Retinal pigment epithelial cell (primary cell): ENCODE measurements around the gene EBPL.

ENCODE experiments used
- DNase-seq: peaks from one replicate; pipeline ENCODE4 v3.0.0-alpha.2; 2010; ENCODE audit warnings: low read depth
- H3K4me3 ChIP-seq: 2 replicates; pipeline ENCODE4 v1.5.1; 2011; ENCODE audit warnings: mild to moderate bottlenecking, low read length, control low read depth, moderate library complexity
- TF ChIP-seq, protein P1 (sequence below): conservative IDR thresholded peaks from 2 replicates; pipeline ENCODE4 v1.5.1; 2011; ENCODE audit warnings: low read depth, low read length, control low read depth, inconsistent platforms

Gene EBPL

DNA sequence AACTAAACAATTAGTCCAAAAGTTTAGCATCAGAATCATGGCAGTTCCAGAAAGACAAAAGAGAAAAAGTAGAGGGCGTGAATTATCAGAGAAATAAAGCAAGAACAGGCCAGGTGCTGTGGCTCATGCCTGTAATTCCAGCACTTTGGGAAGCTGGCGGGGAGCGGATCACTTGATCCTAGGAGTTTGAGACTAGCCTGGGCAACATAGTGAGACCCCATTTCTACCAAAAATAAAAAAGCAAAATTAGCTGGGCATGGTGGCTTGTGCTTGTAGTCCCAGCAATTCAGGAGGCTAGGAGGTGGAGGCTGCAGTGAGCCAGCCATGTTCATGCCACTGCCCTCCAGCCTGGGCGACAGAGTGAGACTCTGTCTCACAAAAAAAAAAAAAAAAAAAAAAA, 44.6 kb downstream of the EBPL start:
- DNase-seq = no peak
- TF ChIP-seq, protein P1, sequence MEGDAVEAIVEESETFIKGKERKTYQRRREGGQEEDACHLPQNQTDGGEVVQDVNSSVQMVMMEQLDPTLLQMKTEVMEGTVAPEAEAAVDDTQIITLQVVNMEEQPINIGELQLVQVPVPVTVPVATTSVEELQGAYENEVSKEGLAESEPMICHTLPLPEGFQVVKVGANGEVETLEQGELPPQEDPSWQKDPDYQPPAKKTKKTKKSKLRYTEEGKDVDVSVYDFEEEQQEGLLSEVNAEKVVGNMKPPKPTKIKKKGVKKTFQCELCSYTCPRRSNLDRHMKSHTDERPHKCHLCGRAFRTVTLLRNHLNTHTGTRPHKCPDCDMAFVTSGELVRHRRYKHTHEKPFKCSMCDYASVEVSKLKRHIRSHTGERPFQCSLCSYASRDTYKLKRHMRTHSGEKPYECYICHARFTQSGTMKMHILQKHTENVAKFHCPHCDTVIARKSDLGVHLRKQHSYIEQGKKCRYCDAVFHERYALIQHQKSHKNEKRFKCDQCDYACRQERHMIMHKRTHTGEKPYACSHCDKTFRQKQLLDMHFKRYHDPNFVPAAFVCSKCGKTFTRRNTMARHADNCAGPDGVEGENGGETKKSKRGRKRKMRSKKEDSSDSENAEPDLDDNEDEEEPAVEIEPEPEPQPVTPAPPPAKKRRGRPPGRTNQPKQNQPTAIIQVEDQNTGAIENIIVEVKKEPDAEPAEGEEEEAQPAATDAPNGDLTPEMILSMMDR = no peak
- H3K4me3 ChIP-seq = no peak overlapping the region

DNA sequence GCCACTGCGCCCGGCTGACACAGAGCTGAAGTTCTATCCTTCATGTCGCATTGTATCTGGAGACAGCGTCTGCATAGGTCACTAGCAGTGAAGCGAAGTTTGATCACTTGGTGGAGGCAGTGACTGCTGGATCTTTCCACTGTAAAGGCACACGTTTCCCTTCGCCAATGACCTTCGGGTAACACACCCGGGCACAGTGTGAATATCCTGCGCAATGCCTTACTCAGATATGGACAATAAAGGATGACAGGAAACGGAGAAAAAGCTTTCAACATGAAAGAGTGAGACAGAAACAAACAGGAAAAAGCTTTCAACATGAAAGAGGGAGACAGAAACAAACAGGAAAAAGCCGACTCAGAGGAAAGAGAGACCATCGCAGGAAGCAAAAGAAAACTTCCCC, 45.8 kb downstream of the EBPL start:
- DNase-seq = no peak
- TF ChIP-seq, protein P1 = no peak
- H3K4me3 ChIP-seq = no peak overlapping the region

DNA sequence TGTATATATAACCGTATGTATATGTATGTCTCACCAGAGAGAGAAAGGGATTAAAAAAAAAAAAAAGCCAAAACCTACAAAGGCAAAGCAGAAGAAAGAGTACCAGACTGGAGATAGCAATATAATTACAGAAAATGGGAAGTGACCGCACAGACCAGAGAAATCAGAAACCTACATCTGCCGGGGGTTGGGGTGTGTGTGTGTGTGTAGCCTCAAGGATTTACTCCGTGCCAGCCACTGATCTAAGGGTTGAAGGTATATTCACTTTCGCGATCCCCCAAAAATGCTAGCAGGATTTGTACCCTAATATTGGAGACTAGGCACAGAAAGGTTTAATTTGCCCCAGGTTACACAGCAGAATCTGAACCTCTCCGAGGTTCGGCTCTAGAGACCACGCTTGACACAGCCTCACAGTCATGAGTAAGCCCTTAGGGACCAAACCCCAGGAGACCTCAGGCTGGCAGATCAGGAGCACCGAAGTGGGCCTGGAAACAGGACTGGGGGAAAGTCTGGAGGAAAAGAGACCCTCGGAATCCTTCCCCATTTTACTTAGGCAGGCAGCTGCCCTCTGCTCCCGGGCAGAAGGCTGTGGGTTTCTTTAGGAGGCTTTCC, 48.1 kb downstream of the EBPL start:
- no peak for DNase-seq
- TF ChIP-seq, protein P1 = no peak
- H3K4me3 ChIP-seq = no peak overlapping the region

DNA sequence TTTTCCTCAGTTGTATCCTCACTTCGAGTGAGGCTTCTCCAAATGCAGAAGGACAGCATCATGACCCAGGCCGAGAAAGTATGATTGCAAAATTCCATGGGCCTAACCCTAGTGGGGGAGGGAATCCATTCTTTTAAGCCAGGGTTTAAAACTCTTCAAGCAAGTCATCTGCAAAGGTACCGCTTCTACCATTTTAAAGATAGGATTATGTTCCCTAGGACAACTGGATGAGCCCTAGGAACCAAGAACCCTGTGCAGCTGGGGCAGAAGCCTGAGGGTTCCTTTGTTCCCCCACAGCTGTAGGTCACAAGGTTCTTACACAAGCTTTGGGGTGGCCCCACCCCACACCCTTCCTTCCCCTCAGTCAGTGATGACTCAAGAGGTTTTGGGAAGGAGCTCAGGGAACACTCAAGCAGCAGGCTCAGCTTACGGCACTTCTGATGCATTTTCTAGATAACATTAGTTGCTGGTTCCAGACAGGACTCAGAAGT, 49.4 kb downstream of the EBPL start:
- no peak overlapping the region for H3K4me3 ChIP-seq
- TF ChIP-seq, protein P1 = no peak
- no peak for DNase-seq

DNA sequence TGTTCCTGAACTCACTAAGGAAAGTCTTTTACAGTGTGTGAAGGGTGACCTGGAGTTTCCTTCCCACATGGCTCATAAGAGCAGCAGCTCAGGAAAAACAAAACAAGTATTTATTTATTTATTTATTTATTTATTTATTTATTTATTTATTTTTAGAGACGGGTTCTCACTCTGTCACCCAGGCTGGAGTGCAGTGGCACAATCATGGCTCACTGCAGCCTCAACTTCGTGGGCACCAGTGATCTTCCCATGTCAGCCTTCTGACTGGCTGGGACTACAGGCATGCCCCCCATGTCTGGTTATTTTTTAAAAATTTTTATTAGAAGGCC, 52.6 kb downstream of the EBPL start:
- no peak for DNase-seq

DNA sequence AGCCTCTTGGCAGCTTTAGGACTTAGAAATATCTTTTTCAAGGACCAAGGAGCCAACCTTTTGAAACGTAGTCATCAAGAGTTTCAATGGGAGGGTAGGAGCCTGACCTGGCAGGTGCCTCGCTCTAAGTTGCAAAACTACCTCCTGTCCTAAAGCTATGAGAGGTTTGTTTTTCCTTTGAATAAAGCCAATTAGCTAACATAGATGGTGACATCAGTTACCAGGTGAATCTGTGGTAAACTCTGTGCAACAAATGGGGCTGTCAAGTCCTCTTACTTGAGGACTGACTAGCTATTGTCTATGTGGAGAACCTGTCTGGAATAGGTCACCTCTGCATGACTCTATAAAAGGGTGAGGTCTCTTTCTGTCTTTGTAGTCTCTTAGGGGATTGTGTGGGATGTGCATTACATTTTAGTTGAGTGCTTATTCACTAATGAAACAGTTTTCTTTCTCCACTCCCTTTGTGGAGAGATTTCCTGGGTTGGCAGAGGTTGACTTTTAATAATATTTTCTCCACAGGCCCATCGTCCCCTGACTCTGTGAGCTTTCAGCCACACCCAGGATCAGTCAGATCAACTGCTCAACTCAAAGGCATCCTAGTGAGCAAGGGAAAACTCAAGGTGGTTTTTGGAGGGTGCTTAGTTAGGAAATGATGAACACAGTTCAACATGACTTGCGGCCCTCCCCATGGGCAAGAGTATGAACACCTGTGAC, 53.1 kb downstream of the EBPL start:
- H3K4me3 ChIP-seq = no peak overlapping the region
- no peak for DNase-seq
- TF ChIP-seq, protein P1 = no peak

More for the DNA sequence above, 52.6 kb downstream of the EBPL start:
- no peak overlapping the region for H3K4me3 ChIP-seq
- TF ChIP-seq, protein P1 = no peak

DNA sequence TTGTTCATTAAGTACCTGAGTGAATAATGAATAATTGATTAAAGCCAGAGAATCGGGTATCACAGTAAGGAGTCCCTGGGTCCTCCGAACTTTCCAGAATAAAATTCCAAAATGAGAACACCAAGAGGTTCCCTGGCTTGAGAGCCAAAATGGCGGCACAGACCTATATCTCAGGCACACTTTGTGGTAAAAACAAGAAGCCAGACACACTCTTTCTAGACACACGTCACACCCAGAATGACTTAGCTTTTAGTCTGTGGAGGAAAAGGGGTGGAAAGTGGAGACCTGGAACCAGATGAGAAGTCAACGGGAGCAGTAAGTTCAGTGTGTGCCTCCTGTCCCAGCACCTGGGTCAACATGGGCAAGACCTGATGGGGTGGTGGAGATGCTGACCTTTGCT, 54.6 kb downstream of the EBPL start:
- TF ChIP-seq, protein P1 = no peak
- no peak for DNase-seq

More for the DNA sequence above, 54.6 kb downstream of the EBPL start:
- H3K4me3 ChIP-seq = no peak overlapping the region
